CD8-positive, alpha-beta memory T cell (primary cell): ENCODE measurements around the gene HOXA11. TPM values are rescaled to one million over a fixed set of nuclear protein-coding genes. Genes with fewer than 3 reads are reported as not detected.
A peak's percentile ranks its signal among the peaks of the same experiment; 100 is the strongest.

Experiments used
- CTCF ChIA-PET: fragments of 350-600 bp; sonication (Branson Sonifier 250); formaldehyde crosslinking; loops from one replicate; lab custom pipeline; 2021; ENCODE audit warnings: antibody characterized with exemption; lab: Charles Lee
- POLR2A ChIA-PET: fragments of 350-600 bp; sonication (Branson Sonifier 250); formaldehyde crosslinking; loops from one replicate; lab custom pipeline; 2021; ENCODE audit warnings: antibody characterized with exemption; lab: Charles Lee
- DNase-seq, 5 donors: peaks; one replicate each; pipeline versions ENCODE4 v3.0.0 to v3.0.0-alpha.2; 2020 to 2022; ENCODE audit warnings: mixed read lengths in 1 of 5
- H3K27ac ChIP-seq: one replicate; pipeline ENCODE4 v1.7.0; 2013; ENCODE audit warnings: low read depth, mild to moderate bottlenecking, low read length, moderate library complexity
- H3K27me3 ChIP-seq: 2 replicates; pipeline ENCODE4 v1.7.0; 2013; ENCODE audit warnings: low read length, mild to moderate bottlenecking; ENCODE audit not compliant: insufficient read depth, poor library complexity, severe bottlenecking
- H3K36me3 ChIP-seq: 2 replicates; pipeline ENCODE4 v1.7.0; 2013; ENCODE audit warnings: mild to moderate bottlenecking, low read length, moderate library complexity; ENCODE audit not compliant: insufficient read depth
- H3K4me1 ChIP-seq: 2 replicates; pipeline ENCODE4 v1.7.0; 2013; ENCODE audit warnings: mild to moderate bottlenecking, low read length, moderate library complexity; ENCODE audit not compliant: insufficient read depth
- H3K4me3 ChIP-seq: 2 replicates; pipeline ENCODE4 v1.7.0; 2013; ENCODE audit warnings: mild to moderate bottlenecking, low read length
- H3K9me3 ChIP-seq: 2 replicates; pipeline ENCODE4 v1.7.0; 2013; ENCODE audit warnings: mild to moderate bottlenecking, low read length
- H3K27ac Mint-ChIP-seq, 8 donors: one replicate each; pipeline ENCODE4 v1.8.0; 2020 to 2021; ENCODE audit warnings: mixed read lengths in 8 of 8, mild to moderate bottlenecking in 6 of 8, inconsistent platforms in 3 of 8, moderate library complexity in 3 of 8
- H3K27me3 Mint-ChIP-seq, 2 donors: one replicate each; pipeline ENCODE4 v1.8.0; 2020 to 2021; ENCODE audit warnings: mixed read lengths in 2 of 2, mild to moderate bottlenecking in 1 of 2, moderate library complexity in 1 of 2
- H3K36me3 Mint-ChIP-seq, 3 donors: one replicate each; pipeline ENCODE4 v1.8.0; 2020 to 2021; ENCODE audit warnings: mixed read lengths in 3 of 3, inconsistent platforms in 1 of 3, mild to moderate bottlenecking in 1 of 3
- H3K4me1 Mint-ChIP-seq, 3 donors: one replicate each; pipeline ENCODE4 v1.8.0; 2020 to 2021; ENCODE audit warnings: mixed read lengths in 3 of 3, inconsistent platforms in 1 of 3, mild to moderate bottlenecking in 1 of 3
- H3K4me3 Mint-ChIP-seq, 7 donors: one replicate each; pipeline ENCODE4 v1.8.0; 2020 to 2021; ENCODE audit warnings: mixed read lengths in 7 of 7, mild to moderate bottlenecking in 6 of 7, moderate library complexity in 4 of 7, inconsistent platforms in 2 of 7
- H3K9me3 Mint-ChIP-seq, 5 donors: one replicate each; pipeline ENCODE4 v1.8.0; 2020 to 2022; ENCODE audit warnings: mixed read lengths in 5 of 5, mild to moderate bottlenecking in 3 of 5, moderate library complexity in 2 of 5, inconsistent platforms in 1 of 5
- polyA plus RNA-seq: library from polyadenylated mRNA; unstranded; fragments of 300-500 nt; fragmentation: Illumina TruSeq; gene quantifications from one replicate; pipeline ENCODE4 v1.2.3, GENCODE V29; 2021
- total RNA-seq, 2 experiments: library from RNA; stranded (reverse); gene quantifications; one replicate each; pipeline ENCODE4 v1.2.3, GENCODE V29; 2021

Gene HOXA11
- total and polyA plus RNA-seq, 3 experiments from 2014 or later = not detected

GRCh38 chr7:27199849-27200760 lies 15.1 kb upstream of the HOXA11 start, which contains the start of gene HOXA13:
HOXA13 (minus strand) TSS chr7:27200091; CDS start chr7:27200077, 14 bp downstream.
- POLR2A ChIA-PET = interaction anchor here (0.6 kb wide), 1 partner anchor 46 kb away, joined by 3 read pairs; no protein-coding TSS in a partner anchor
- CTCF ChIA-PET = interaction anchor here (0.9 to 1.7 kb wide), 3 partner anchors 9 to 13 kb away, joined by 3 to 4 read pairs (median 3); no protein-coding TSS in a partner anchor
- Mint-ChIP-seq H3K27ac (peak within 1 kb of the TSS in 3 of 8 donors; percentile 46 to 71 (median 67)), H3K9me3 (peaks cover 0 to 10% (median 0%) of the 10 kb centered on the region in 5 donors), H3K4me1 (peaks cover 37 to 49% (median 42%) of the 10 kb centered on the region in 3 donors), H3K36me3 (no peaks in the 10 kb centered on the region), H3K27me3 (peaks cover 82 to 91% of the 10 kb centered on the region in 2 donors), H3K4me3 (peak within 1 kb of the TSS; percentile 63 to 91 (median 81))
- Histone ChIP-seq H3K4me1 (peaks cover 25% of the 10 kb centered on the region), H3K4me3 (no peak within 1 kb of the TSS), H3K9me3 (no peaks in the 10 kb centered on the region), H3K27ac (no peak within 1 kb of the TSS), H3K27me3 (peaks cover 83% of the 10 kb centered on the region), H3K36me3 (no peaks in the 10 kb centered on the region)
- DNase-seq = peak in 1 of 5 donors; percentile 28

- H3K4me3 Mint-ChIP-seq = peak overlapping the region in 6 of 7 donors; percentile 56 to 82 (median 66)
- Histone ChIP-seq H3K27me3 (peaks cover 83% of the 10 kb centered on the region), H3K4me1 (peaks cover 25% of the 10 kb centered on the region), H3K36me3 (no peaks in the 10 kb centered on the region), H3K4me3 (no peak overlapping the region), H3K9me3 (no peaks in the 10 kb centered on the region), H3K27ac (no peak overlapping the region)
- H3K9me3 Mint-ChIP-seq = peaks cover 0 to 10% (median 0%) of the 10 kb centered on the region in 5 donors
- H3K4me1 Mint-ChIP-seq = peaks cover 33 to 42% (median 40%) of the 10 kb centered on the region in 3 donors
- DNase-seq = no peak
- ChIA-PET POLR2A (interaction anchor here (0.7 kb wide), 1 partner anchor 647 kb away, joined by 3 read pairs; no protein-coding TSS in a partner anchor), CTCF (interaction anchor here (0.9 to 1.5 kb wide), 5 partner anchors 8 to 822 kb away, joined by 3 to 6 read pairs (median 3); partner anchors contain the start of gene HOXA10)
- no peaks in the 10 kb centered on the region for H3K36me3 Mint-ChIP-seq
- H3K27ac Mint-ChIP-seq = peak overlapping the region in 3 of 8 donors; percentile 40 to 71 (median 67)
- peaks cover 82 to 92% of the 10 kb centered on the region in 2 donors for H3K27me3 Mint-ChIP-seq
These were observed 14.1 kb upstream of the HOXA11 start for GRCh38 chr7:27198871-27199801.

GRCh38 chr7:27198138-27198841 lies 13.3 kb upstream of the HOXA11 start:
- Histone ChIP-seq H3K27ac (no peak overlapping the region), H3K9me3 (no peaks in the 10 kb centered on the region), H3K27me3 (peaks cover 83% of the 10 kb centered on the region), H3K36me3 (no peaks in the 10 kb centered on the region), H3K4me3 (no peak overlapping the region), H3K4me1 (peaks cover 27% of the 10 kb centered on the region)
- peak overlapping the region in 4 of 8 donors; percentile 13 to 65 (median 42) for H3K27ac Mint-ChIP-seq
- H3K9me3 Mint-ChIP-seq = peaks cover 0 to 7% (median 0%) of the 10 kb centered on the region in 5 donors
- DNase-seq = no peak
- peaks cover 84 to 93% of the 10 kb centered on the region in 2 donors for H3K27me3 Mint-ChIP-seq
- H3K4me1 Mint-ChIP-seq = peaks cover 33 to 46% (median 42%) of the 10 kb centered on the region in 3 donors
- peak overlapping the region in 5 of 7 donors; percentile 20 to 66 (median 39) for H3K4me3 Mint-ChIP-seq
- ChIA-PET POLR2A (no interaction called here), CTCF (interaction anchor here (1.1 to 1.5 kb wide), 3 partner anchors 13 to 822 kb away, joined by 3 to 6 read pairs (median 4); partner anchors contain the start of gene HOXA10)
- H3K36me3 Mint-ChIP-seq = no peaks in the 10 kb centered on the region

GRCh38 chr7:27197137-27198042 lies 12.4 kb upstream of the HOXA11 start:
- no peak for DNase-seq
- Mint-ChIP-seq H3K36me3 (no peaks in the 10 kb centered on the region), H3K4me3 (peak overlapping the region in 1 of 7 donors; percentile 20), H3K4me1 (peaks cover 32 to 52% (median 41%) of the 10 kb centered on the region in 3 donors), H3K9me3 (peaks cover 0 to 7% (median 0%) of the 10 kb centered on the region in 5 donors), H3K27me3 (peaks cover 82 to 90% of the 10 kb centered on the region in 2 donors), H3K27ac (no peak overlapping the region)
- Histone ChIP-seq H3K36me3 (no peaks in the 10 kb centered on the region), H3K4me3 (no peak overlapping the region), H3K4me1 (peaks cover 32% of the 10 kb centered on the region), H3K27ac (no peak overlapping the region), H3K9me3 (no peaks in the 10 kb centered on the region), H3K27me3 (peaks cover 77% of the 10 kb centered on the region)
- ChIA-PET CTCF (interaction anchor here (1.1 to 1.5 kb wide), 2 partner anchors 14 to 22 kb away, joined by 4 to 6 read pairs; partner anchors contain the start of gene HOXA10), POLR2A (no interaction called here)

GRCh38 chr7:27196287-27196767 lies 11.3 kb upstream of the HOXA11 start:
- CTCF ChIA-PET = interaction anchor here (0.7 to 2.5 kb wide), 36 partner anchors 9 to 934 kb away, joined by 3 to 22 read pairs (median 4); partner anchors contain the start of genes HOXA11 and HOXA3
- peak overlapping the region in 2 of 7 donors; percentile 41 to 53 for H3K4me3 Mint-ChIP-seq
- POLR2A ChIA-PET = interaction anchor here (0.9 kb wide), 1 partner anchor 9 kb away, joined by 3 read pairs; no protein-coding TSS in a partner anchor

More at GRCh38 chr7:27196287-27196767, 11.3 kb upstream of the HOXA11 start:
- Histone ChIP-seq H3K4me1 (peaks cover 33% of the 10 kb centered on the region), H3K9me3 (no peaks in the 10 kb centered on the region), H3K27ac (no peak overlapping the region), H3K36me3 (no peaks in the 10 kb centered on the region), H3K27me3 (peaks cover 77% of the 10 kb centered on the region), H3K4me3 (no peak overlapping the region)
- Mint-ChIP-seq H3K4me1 (peaks cover 32 to 48% (median 36%) of the 10 kb centered on the region in 3 donors), H3K36me3 (no peaks in the 10 kb centered on the region), H3K27me3 (peaks cover 81 to 90% of the 10 kb centered on the region in 2 donors), H3K9me3 (peaks cover 0 to 7% (median 0%) of the 10 kb centered on the region in 5 donors), H3K27ac (peak overlapping the region in 1 of 8 donors; percentile 38)
- DNase-seq = peak; percentile 62 to 84 (median 75)
